ENCODE results near the gene COG1.

The COG1 gene

GRCh38 chr17:73157521-73157890 is 35.3 kb upstream of the COG1 start:
- no peak overlapping the region for H3K9ac ChIP-seq (ENCODE audit: low read length)
- no peak overlapping the region for H3K27ac ChIP-seq (ENCODE audit: low read length)
- H3K79me2 ChIP-seq (ENCODE audit: low read length) = no peaks in the 10 kb centered on the region
- no peaks in the 10 kb centered on the region for H3K36me3 ChIP-seq (replicated peaks; ENCODE audit: insufficient read depth, low read length)
- H3K9me2 ChIP-seq (replicated peaks; ENCODE audit: insufficient read depth, low read length) = no peaks in the 10 kb centered on the region
- TF ChIP-seq CTCF (IDR thresholded peaks at IDR 0.05; ENCODE audit: low read length) = no peak
- no peak for TF ChIP-seq EZH2 (optimal IDR thresholded peaks at IDR 0.05; ENCODE audit: low read depth, low read length)
- no peak for TF ChIP-seq EZH2phosphoT487 (IDR thresholded peaks at IDR 0.05; ENCODE audit: low read length)
- H4K20me1 ChIP-seq (ENCODE audit: insufficient read depth, low read length) = no peaks in the 10 kb centered on the region
- no peak overlapping the region for H3K4me2 ChIP-seq (ENCODE audit: low read depth, low read length)
- DNase-seq = no peak
- H3K9me3 ChIP-seq (replicated peaks; ENCODE audit: insufficient read depth, low read length) = no peaks in the 10 kb centered on the region
- peaks cover 7% of the 10 kb centered on the region for H3K4me1 ChIP-seq (ENCODE audit: low read length)
- no peak overlapping the region for H3K4me3 ChIP-seq (ENCODE audit: low read length)
- no peaks in the 10 kb centered on the region for H3F3A ChIP-seq (ENCODE audit: insufficient read depth, low read length)
- H2AFZ ChIP-seq (ENCODE audit: low read length) = no peak overlapping the region
- peaks cover 10% of the 10 kb centered on the region; the same call in 1 of the 2 replicates for H3K27me3 ChIP-seq (replicated peaks; ENCODE audit: insufficient read depth, low read length)

- H3K9me2 ChIP-seq (replicated peaks; ENCODE audit: insufficient read depth, low read length) = no peaks in the 10 kb centered on the region
- H3K4me3 ChIP-seq (ENCODE audit: low read length) = no peak overlapping the region
- no peaks in the 10 kb centered on the region for H4K20me1 ChIP-seq (ENCODE audit: insufficient read depth, low read length)
- TF ChIP-seq EZH2phosphoT487 (IDR thresholded peaks at IDR 0.05; ENCODE audit: low read length) (no peak), EZH2 (optimal IDR thresholded peaks at IDR 0.05; ENCODE audit: low read depth, low read length) (no peak), CTCF (IDR thresholded peaks at IDR 0.05; ENCODE audit: low read length) (no peak)
- no peaks in the 10 kb centered on the region for H3K79me2 ChIP-seq (ENCODE audit: low read length)
- no peak overlapping the region for H3K9ac ChIP-seq (ENCODE audit: low read length)
- H3K4me2 ChIP-seq (ENCODE audit: low read depth, low read length) = no peak overlapping the region
- H3K4me1 ChIP-seq (ENCODE audit: low read length) = peaks cover 7% of the 10 kb centered on the region
- H3K9me3 ChIP-seq (replicated peaks; ENCODE audit: insufficient read depth, low read length) = no peaks in the 10 kb centered on the region
- H3K36me3 ChIP-seq (replicated peaks; ENCODE audit: insufficient read depth, low read length) = no peaks in the 10 kb centered on the region
- no peak overlapping the region for H3K27ac ChIP-seq (ENCODE audit: low read length)
- no peaks in the 10 kb centered on the region for H3F3A ChIP-seq (ENCODE audit: insufficient read depth, low read length)
- no peak for DNase-seq
- peaks cover 17% of the 10 kb centered on the region for H3K27me3 ChIP-seq (replicated peaks; ENCODE audit: insufficient read depth, low read length)
- H2AFZ ChIP-seq (ENCODE audit: low read length) = no peak overlapping the region
Observed at GRCh38 chr17:73158133-73158532, 34.7 kb upstream of the COG1 start.

- Histone ChIP-seq H3K9ac (ENCODE audit: low read length) (no peak overlapping the region), H3K4me2 (ENCODE audit: low read depth, low read length) (no peak overlapping the region), H2AFZ (ENCODE audit: low read length) (no peak overlapping the region), H3K4me1 (ENCODE audit: low read length) (peaks cover 11% of the 10 kb centered on the region; the same call in 1 of the 2 replicates), H3K27ac (ENCODE audit: low read length) (no peak overlapping the region), H3K27me3 (replicated peaks; ENCODE audit: insufficient read depth, low read length) (peaks cover 46% of the 10 kb centered on the region), H3F3A (ENCODE audit: insufficient read depth, low read length) (peaks cover 10% of the 10 kb centered on the region), H3K9me3 (replicated peaks; ENCODE audit: insufficient read depth, low read length) (no peaks in the 10 kb centered on the region), H3K79me2 (ENCODE audit: low read length) (no peaks in the 10 kb centered on the region), H3K9me2 (replicated peaks; ENCODE audit: insufficient read depth, low read length) (no peaks in the 10 kb centered on the region), H4K20me1 (ENCODE audit: insufficient read depth, low read length) (no peaks in the 10 kb centered on the region), H3K4me3 (ENCODE audit: low read length) (no peak overlapping the region), H3K36me3 (replicated peaks; ENCODE audit: insufficient read depth, low read length) (no peaks in the 10 kb centered on the region)
- no peak for DNase-seq
- no peak for TF ChIP-seq EZH2phosphoT487 (IDR thresholded peaks at IDR 0.05; ENCODE audit: low read length)
- TF ChIP-seq CTCF (IDR thresholded peaks at IDR 0.05; ENCODE audit: low read length) = no peak
- TF ChIP-seq EZH2 (optimal IDR thresholded peaks at IDR 0.05; ENCODE audit: low read depth, low read length) = no peak
Observed at GRCh38 chr17:73160980-73161630, 31.8 kb upstream of the COG1 start.
